Activated T-cell treated with anti-CD3 and anti-CD28 coated beads, Interleukin-2, amount 50 U/mL, for 24 hours (primary cell): ENCODE data around the gene RILPL1.
"Not testable (repeated sequence)": the region's sequence is repeated elsewhere in the genome, so short reads cannot be mapped to it uniquely, and the experiment has no call there.

ENCODE experiments used
- DNase-seq: peaks from one replicate; pipeline ENCODE4 v3.0.0-alpha.2; 2020
- H3K27ac Mint-ChIP-seq: 2 replicates; pipeline ENCODE4 v1.8.0; 2020; ENCODE audit warnings: mild to moderate bottlenecking, mixed read lengths
- H3K27me3 Mint-ChIP-seq: 2 replicates; pipeline ENCODE4 v1.8.0; 2020; ENCODE audit warnings: mixed read lengths
- H3K36me3 Mint-ChIP-seq: 2 replicates; pipeline ENCODE4 v1.8.0; 2020; ENCODE audit warnings: low read depth, mixed read lengths
- H3K4me1 Mint-ChIP-seq: 2 replicates; pipeline ENCODE4 v1.8.0; 2020; ENCODE audit warnings: low read depth, mixed read lengths
- H3K4me3 Mint-ChIP-seq: 2 replicates; pipeline ENCODE4 v1.8.0; 2020; ENCODE audit warnings: mild to moderate bottlenecking, moderate library complexity, mixed read lengths
- H3K9me3 Mint-ChIP-seq: 2 replicates; pipeline ENCODE4 v1.8.0; 2020; ENCODE audit warnings: mixed read lengths

Gene RILPL1

DNA sequence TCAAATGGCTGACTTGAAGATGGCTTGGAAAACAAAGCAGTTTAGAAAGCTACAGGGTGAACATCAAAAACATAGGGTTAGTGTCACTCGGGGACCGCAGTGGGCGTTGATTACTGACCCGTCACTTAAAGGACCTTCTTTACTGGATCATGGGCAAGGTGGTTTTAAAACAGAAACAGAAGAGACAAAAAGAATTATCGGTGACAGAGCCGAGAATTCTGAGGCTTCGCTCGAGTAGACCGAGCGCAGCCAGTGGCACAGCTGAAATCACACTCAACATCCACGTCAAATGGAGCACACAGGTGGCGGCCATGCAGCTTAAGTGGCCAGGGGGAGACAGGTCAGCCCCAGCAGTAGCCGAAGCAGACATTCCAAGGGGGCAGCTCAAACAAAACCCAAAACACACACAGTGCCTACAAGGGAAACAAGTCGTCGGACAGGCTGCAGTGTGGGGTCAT, 58.2 kb downstream of the RILPL1 start:
- no peaks in the 10 kb centered on the region for H3K27me3 Mint-ChIP-seq
- H3K9me3 Mint-ChIP-seq = no peaks in the 10 kb centered on the region
- no peak for DNase-seq
- H3K36me3 Mint-ChIP-seq = peaks cover 35% of the 10 kb centered on the region
- no peak overlapping the region for H3K4me3 Mint-ChIP-seq
- peak overlapping the region; percentile 89 for H3K27ac Mint-ChIP-seq
- H3K4me1 Mint-ChIP-seq = peaks cover 30% of the 10 kb centered on the region

GRCh38 chr12:123474485-123475245, 58.9 kb downstream of the RILPL1 start:
- H3K27ac Mint-ChIP-seq = peak overlapping the region; percentile 89
- peaks cover 27% of the 10 kb centered on the region for H3K4me1 Mint-ChIP-seq
- no peaks in the 10 kb centered on the region for H3K27me3 Mint-ChIP-seq
- H3K4me3 Mint-ChIP-seq = no peak overlapping the region
- DNase-seq = no peak
- peaks cover 40% of the 10 kb centered on the region for H3K36me3 Mint-ChIP-seq
- no peaks in the 10 kb centered on the region for H3K9me3 Mint-ChIP-seq

- Mint-ChIP-seq H3K36me3 (peaks cover 50% of the 10 kb centered on the region), H3K27ac (no peak overlapping the region)
Measured at GRCh38 chr12:123472438-123472849, 61.1 kb downstream of the RILPL1 start.

GRCh38 chr12:123471374-123472068, 62.0 kb downstream of the RILPL1 start:
- Mint-ChIP-seq H3K9me3 (no peaks in the 10 kb centered on the region), H3K4me3 (no peak overlapping the region), H3K27ac (peak overlapping the region; percentile 55), H3K27me3 (no peaks in the 10 kb centered on the region), H3K36me3 (peaks cover 58% of the 10 kb centered on the region), H3K4me1 (peaks cover 21% of the 10 kb centered on the region)
- no peak for DNase-seq

More at GRCh38 chr12:123472438-123472849, 61.1 kb downstream of the RILPL1 start:
- no peaks in the 10 kb centered on the region for H3K9me3 Mint-ChIP-seq
- H3K27me3 Mint-ChIP-seq = no peaks in the 10 kb centered on the region
- H3K4me1 Mint-ChIP-seq = peaks cover 24% of the 10 kb centered on the region
- H3K4me3 Mint-ChIP-seq = no peak overlapping the region
- no peak for DNase-seq

DNA sequence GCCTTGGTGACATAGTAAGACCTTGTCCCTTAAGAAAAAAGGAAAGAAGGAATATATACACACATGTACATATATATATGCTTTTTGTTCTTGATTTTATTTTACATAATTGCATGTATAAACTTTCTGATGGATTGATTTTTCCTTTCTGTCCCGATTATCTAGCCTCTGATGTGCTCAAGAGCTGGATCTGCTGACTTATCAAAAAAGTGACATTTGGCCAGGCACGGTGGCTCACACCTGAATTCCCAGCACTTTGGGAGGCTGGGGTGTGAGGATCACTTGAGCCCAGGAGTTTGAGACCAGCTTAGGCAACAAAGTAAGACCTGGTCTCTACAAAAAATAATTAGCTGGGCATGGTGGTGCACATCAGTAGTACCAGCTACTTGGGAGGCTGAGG, 63.5 kb downstream of the RILPL1 start:
- no peak for DNase-seq
- no peak overlapping the region for H3K4me3 Mint-ChIP-seq
- H3K4me1 Mint-ChIP-seq = peaks cover 21% of the 10 kb centered on the region
- peaks cover 68% of the 10 kb centered on the region for H3K36me3 Mint-ChIP-seq
- no peaks in the 10 kb centered on the region for H3K27me3 Mint-ChIP-seq
- no peak overlapping the region for H3K27ac Mint-ChIP-seq
- H3K9me3 Mint-ChIP-seq = no peaks in the 10 kb centered on the region

- H3K9me3 Mint-ChIP-seq = no peaks in the 10 kb centered on the region
- H3K36me3 Mint-ChIP-seq = peaks cover 75% of the 10 kb centered on the region
- no peak for DNase-seq
- H3K4me1 Mint-ChIP-seq = peaks cover 14% of the 10 kb centered on the region
- no peak overlapping the region for H3K4me3 Mint-ChIP-seq
- H3K27me3 Mint-ChIP-seq = no peaks in the 10 kb centered on the region
- H3K27ac Mint-ChIP-seq = no peak overlapping the region
Measured at GRCh38 chr12:123468786-123469185, 64.7 kb downstream of the RILPL1 start.

DNA sequence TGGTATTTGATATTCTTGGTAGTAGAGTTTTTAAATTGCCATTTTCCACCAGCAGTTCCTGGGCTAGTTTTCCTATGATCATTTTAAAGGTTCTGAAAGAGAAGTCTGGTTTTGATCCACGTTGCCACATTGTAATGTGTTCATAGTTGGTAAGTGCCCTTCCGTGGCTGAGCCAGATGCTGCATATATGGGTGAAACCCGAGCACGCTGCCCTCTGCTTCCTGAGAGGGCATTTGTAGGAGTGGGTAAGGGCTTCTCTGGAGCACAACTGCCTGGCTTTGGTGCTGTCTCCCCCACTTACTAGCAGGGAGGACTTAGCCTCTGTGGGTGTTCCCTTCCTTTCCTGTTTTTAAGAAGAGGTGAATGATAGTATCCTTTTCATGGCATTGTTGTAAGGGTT, 68.4 kb downstream of the RILPL1 start:
- DNase-seq = no peak
- H3K27ac Mint-ChIP-seq = no peak overlapping the region
- H3K4me3 Mint-ChIP-seq = no peak overlapping the region
- peaks cover 66% of the 10 kb centered on the region for H3K36me3 Mint-ChIP-seq
- H3K4me1 Mint-ChIP-seq = peaks cover 26% of the 10 kb centered on the region
- no peaks in the 10 kb centered on the region for H3K27me3 Mint-ChIP-seq
- no peaks in the 10 kb centered on the region for H3K9me3 Mint-ChIP-seq

GRCh38 chr12:123463174-123463573, 70.3 kb downstream of the RILPL1 start:
- not testable (repeated sequence) for H3K27ac Mint-ChIP-seq, H3K27me3 Mint-ChIP-seq, H3K4me3 Mint-ChIP-seq, H3K9me3 Mint-ChIP-seq, DNase-seq
- Mint-ChIP-seq H3K36me3 (peaks cover 73% of the 10 kb centered on the region), H3K4me1 (peaks cover 38% of the 10 kb centered on the region)

DNA sequence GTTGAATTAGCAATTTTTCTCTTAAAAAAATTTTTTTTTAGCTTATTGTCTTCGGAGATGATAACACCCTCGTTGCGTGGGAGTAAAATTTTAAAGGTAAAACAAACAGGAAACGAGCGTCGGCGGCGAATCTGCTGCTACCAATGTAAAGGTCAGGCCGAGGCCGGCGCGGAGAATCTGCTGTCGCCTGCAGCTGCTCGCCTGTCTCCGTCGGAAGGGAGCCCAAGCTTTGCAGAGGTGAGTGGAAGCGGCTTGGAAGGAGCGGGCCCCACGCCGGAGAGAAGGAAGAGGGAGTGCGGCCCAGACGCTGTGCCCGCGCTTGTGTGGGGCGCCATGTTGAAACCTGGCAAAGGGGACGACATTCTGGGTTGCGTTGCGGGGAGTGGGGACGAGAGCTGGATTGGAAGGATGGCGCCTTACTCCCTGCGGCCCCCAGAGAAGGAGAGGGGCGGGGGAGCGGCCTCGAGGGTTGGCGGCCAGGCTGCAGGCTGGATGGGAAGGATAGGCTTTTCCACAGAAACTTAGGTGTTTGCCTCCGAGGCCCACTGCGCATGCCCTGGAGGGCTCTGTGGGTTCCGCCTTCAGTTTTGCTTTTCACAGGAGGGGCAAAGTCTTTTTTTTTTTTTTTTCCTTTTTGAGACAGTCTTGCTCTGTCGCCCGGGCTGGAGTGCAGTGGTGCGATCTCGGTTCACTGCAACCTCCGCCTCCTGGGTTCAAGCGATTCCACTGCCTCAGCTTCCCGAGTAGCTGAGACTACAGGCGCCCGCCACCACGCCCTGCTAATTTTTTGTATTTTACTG, 75.3 kb downstream of the RILPL1 start, which contains the start of gene SNRNP35:
TSS of gene SNRNP35 (plus strand) at position 160 of the 800 bp plus-strand sequence. CDS start 7,402 bp downstream, outside the sequence.
- peak within 1 kb of the TSS; percentile 100 for H3K27ac Mint-ChIP-seq
- DNase-seq = peak; percentile 90
- no peaks in the 10 kb centered on the region for H3K27me3 Mint-ChIP-seq

GRCh38 chr12:123453165-123453564, 80.4 kb downstream of the RILPL1 start:
- Mint-ChIP-seq H3K4me3 (no peak overlapping the region), H3K27me3 (no peaks in the 10 kb centered on the region), H3K36me3 (peaks cover 4% of the 10 kb centered on the region), H3K4me1 (peaks cover 19% of the 10 kb centered on the region), H3K27ac (no peak overlapping the region), H3K9me3 (no peaks in the 10 kb centered on the region)
- no peak for DNase-seq

More for the DNA sequence above, 75.3 kb downstream of the RILPL1 start, which contains the start of gene SNRNP35:
- no peaks in the 10 kb centered on the region for H3K9me3 Mint-ChIP-seq
- H3K4me1 Mint-ChIP-seq = peaks cover 28% of the 10 kb centered on the region
- peaks cover 35% of the 10 kb centered on the region for H3K36me3 Mint-ChIP-seq
- peak within 1 kb of the TSS; percentile 98 for H3K4me3 Mint-ChIP-seq

GRCh38 chr12:123452276-123452550, 81.3 kb downstream of the RILPL1 start:
- not testable (repeated sequence) for H3K36me3 Mint-ChIP-seq, H3K4me3 Mint-ChIP-seq, H3K9me3 Mint-ChIP-seq, H3K27ac Mint-ChIP-seq, DNase-seq, H3K27me3 Mint-ChIP-seq
- peaks cover 21% of the 10 kb centered on the region for H3K4me1 Mint-ChIP-seq

GRCh38 chr12:123450636-123451035, 82.9 kb downstream of the RILPL1 start:
- Mint-ChIP-seq H3K4me1 (peaks cover 29% of the 10 kb centered on the region), H3K27ac (no peak overlapping the region), H3K36me3 (no peaks in the 10 kb centered on the region), H3K27me3 (no peaks in the 10 kb centered on the region), H3K9me3 (no peaks in the 10 kb centered on the region), H3K4me3 (no peak overlapping the region)
- no peak for DNase-seq

DNA sequence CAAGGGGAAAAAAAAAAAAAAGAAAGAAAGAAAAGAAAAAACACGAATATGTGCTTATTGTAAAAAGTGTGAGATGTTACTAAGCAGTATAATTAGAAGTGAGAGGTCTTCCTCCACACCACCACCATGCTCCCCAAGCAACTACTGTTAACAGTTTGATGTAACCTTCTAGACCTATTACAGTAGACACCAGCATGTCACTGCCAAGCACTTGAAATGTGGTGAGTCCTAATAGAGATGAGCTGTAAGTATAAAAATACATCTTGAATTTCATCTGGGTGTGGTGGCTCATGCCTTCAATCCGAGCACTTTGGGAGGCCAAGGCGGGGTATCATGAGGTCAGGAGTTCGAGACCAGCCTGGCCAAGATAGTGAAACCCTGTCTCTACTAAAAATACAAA, 83.7 kb downstream of the RILPL1 start:
- Mint-ChIP-seq H3K27ac (peak overlapping the region; percentile 6), H3K36me3 (no peaks in the 10 kb centered on the region), H3K9me3 (no peaks in the 10 kb centered on the region), H3K4me1 (peaks cover 30% of the 10 kb centered on the region), H3K4me3 (no peak overlapping the region), H3K27me3 (no peaks in the 10 kb centered on the region)
- DNase-seq = no peak

- no peak for DNase-seq
- Mint-ChIP-seq H3K4me1 (peaks cover 30% of the 10 kb centered on the region), H3K27ac (peak overlapping the region; percentile 62), H3K9me3 (no peaks in the 10 kb centered on the region), H3K27me3 (no peaks in the 10 kb centered on the region), H3K4me3 (no peak overlapping the region), H3K36me3 (no peaks in the 10 kb centered on the region)
Measured at GRCh38 chr12:123449249-123449733, 84.2 kb downstream of the RILPL1 start.
